NCI-H1092 treated with DMSO at 0.1 percent for 48 hours (cell line): ENCODE data around the gene BRPF1.
"Not testable (repeated sequence)": the region's sequence is repeated elsewhere in the genome, so short reads cannot be mapped to it uniquely, and the experiment has no call there.

Source experiments
- DNase-seq: peaks from one replicate; lab custom pipeline; 2025; lab: John Stamatoyannopoulos, UW

BRPF1 gene

GRCh38 chr3:9769426-9770275, 38.1 kb downstream of the BRPF1 start, which contains the start of gene CAMK1:
TSS of gene CAMK1 (minus strand) at chr3:9769947. CDS start at chr3:9767749, 2,198 bp downstream.
- DNase-seq = peak; percentile 7

GRCh38 chr3:9770276-9770812, 38.8 kb downstream of the BRPF1 start:
- DNase-seq = peak; percentile 4

GRCh38 chr3:9771007-9771406, 39.5 kb downstream of the BRPF1 start:
- not testable (repeated sequence) for DNase-seq

GRCh38 chr3:9776896-9777693, 45.6 kb downstream of the BRPF1 start:
- no peak for DNase-seq

- no peak for DNase-seq
Observed at GRCh38 chr3:9777694-9778021, 46.1 kb downstream of the BRPF1 start.

GRCh38 chr3:9778143-9779074, 46.9 kb downstream of the BRPF1 start:
- DNase-seq = no peak

GRCh38 chr3:9779075-9779593, 47.6 kb downstream of the BRPF1 start:
- no peak for DNase-seq

- DNase-seq = no peak
Observed at GRCh38 chr3:9779721-9780457, 48.4 kb downstream of the BRPF1 start.

- DNase-seq = no peak
Observed at GRCh38 chr3:9780458-9780812, 48.9 kb downstream of the BRPF1 start.

- DNase-seq = no peak
Observed at GRCh38 chr3:9780910-9781309, 49.4 kb downstream of the BRPF1 start.

GRCh38 chr3:9781551-9781950, 50.0 kb downstream of the BRPF1 start:
- DNase-seq = no peak

- DNase-seq = no peak
Observed at GRCh38 chr3:9781978-9782603, 50.6 kb downstream of the BRPF1 start.

GRCh38 chr3:9782770-9783169, 51.2 kb downstream of the BRPF1 start:
- DNase-seq = no peak

- no peak for DNase-seq
Observed at GRCh38 chr3:9783954-9784353, 52.4 kb downstream of the BRPF1 start.

- no peak for DNase-seq
Observed at GRCh38 chr3:9784965-9785364, 53.4 kb downstream of the BRPF1 start.

GRCh38 chr3:9785602-9786001, 54.1 kb downstream of the BRPF1 start:
- DNase-seq = no peak

- DNase-seq = no peak
Observed at GRCh38 chr3:9786209-9786739, 54.7 kb downstream of the BRPF1 start.

- DNase-seq = no peak
Observed at GRCh38 chr3:9786825-9787669, 55.5 kb downstream of the BRPF1 start.

GRCh38 chr3:9787714-9788113, 56.2 kb downstream of the BRPF1 start:
- no peak for DNase-seq
